GM19438 (cell line): ENCODE measurements around the gene LETM1.

Experiments
- ATAC-seq: cut with Tn5 transposase; IDR thresholded peaks from one replicate; pipeline ENCODE4 v1.9.1; 2021; ENCODE audit warnings: low read depth; ENCODE audit not compliant: unreplicated experiment

Gene LETM1

GRCh38 chr4:1766106-1767060 lies 89.6 kb downstream of the LETM1 start:
- ATAC-seq: no peak

- ATAC-seq: no peak
These were observed 90.4 kb downstream of the LETM1 start for GRCh38 chr4:1765409-1766072.

- ATAC-seq: no peak
These were observed 91.3 kb downstream of the LETM1 start for GRCh38 chr4:1764670-1765069.

GRCh38 chr4:1763550-1764080 lies 92.3 kb downstream of the LETM1 start:
- no peak for ATAC-seq

- ATAC-seq: no peak
These were observed 92.8 kb downstream of the LETM1 start for GRCh38 chr4:1763070-1763549.

- ATAC-seq: no peak
These were observed 93.5 kb downstream of the LETM1 start for GRCh38 chr4:1762264-1763010.
